Measurements from ENCODE around the gene SYT5.

Gene SYT5

DNA sequence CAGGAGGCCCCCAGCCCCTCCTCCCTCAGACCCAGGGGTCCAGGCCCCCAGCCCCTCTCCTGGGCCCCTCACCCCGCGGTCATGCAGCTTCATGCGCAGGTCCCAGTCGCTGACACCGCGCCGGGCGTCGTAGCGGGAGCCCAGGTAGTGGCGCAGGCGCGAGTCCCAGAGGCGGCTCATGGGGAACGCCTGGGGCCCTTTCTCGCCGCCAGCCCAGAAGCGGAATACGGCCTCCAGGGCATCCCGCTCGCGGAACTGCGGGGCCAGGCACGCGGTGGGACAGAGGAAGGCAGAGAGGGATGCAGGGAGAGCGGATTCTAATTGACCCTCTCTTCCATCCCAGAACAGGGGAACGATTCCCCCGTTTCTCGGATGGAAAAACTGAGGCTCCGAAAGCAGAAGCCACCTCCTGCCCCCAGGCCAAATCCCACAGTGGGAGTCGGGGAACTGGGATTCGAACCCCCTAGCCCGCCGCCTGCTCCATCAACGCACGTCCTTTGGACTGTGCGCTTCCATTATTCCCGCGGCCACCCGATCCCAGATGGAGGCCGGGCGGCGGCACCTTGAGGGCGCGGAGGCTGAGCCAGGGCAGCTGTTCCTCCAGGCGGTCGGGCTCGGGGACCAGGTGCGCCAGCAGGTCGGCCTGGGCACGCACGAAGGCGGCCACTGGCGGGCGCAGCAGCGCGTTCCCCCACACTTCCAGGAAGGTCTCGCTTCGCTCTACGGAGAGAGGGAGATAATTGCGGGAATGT, 18.3 kb downstream of the SYT5 start:
- Histone ChIP-seq H3K79me2 (ENCODE audit: insufficient read depth, low read length) (no peaks in the 10 kb centered on the region), H4K20me1 (ENCODE audit: insufficient read depth, low read length, poor library complexity, severe bottlenecking) (no peaks in the 10 kb centered on the region), H3K4me2 (ENCODE audit: low read depth, low read length, poor library complexity, severe bottlenecking) (no peak overlapping the region)

DNA sequence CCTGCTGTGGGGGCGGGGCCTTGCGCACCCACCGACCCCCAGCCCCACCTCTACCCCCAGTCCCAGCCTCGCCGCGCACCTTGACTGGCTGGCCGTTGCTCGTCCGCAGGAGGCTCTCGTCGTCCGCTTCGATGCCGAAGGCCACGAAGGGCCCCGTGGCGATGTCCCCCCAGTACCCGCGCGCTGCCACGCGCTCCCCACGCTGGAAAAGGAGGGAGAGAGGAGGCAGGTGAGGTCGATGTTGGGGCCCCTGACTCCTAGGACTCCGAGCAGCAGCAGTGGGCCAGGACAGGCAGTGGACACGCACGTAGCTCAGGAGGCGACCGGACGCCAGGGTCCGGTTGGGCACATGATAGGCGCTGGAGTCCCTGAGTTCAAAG, 19.1 kb downstream of the SYT5 start:
- Histone ChIP-seq H4K20me1 (ENCODE audit: insufficient read depth, low read length, poor library complexity, severe bottlenecking) (no peaks in the 10 kb centered on the region), H3K4me3 (ENCODE audit: low read length, poor library complexity, severe bottlenecking) (no peak overlapping the region), H3K9me3 (ENCODE audit: insufficient read depth, low read depth, low read length) (no peaks in the 10 kb centered on the region), H3F3A (ENCODE audit: low read depth) (no peaks in the 10 kb centered on the region), H3K4me2 (ENCODE audit: low read depth, low read length, poor library complexity, severe bottlenecking) (no peak overlapping the region), H3K9me2 (replicated peaks; ENCODE audit: low read depth, low read length) (no peaks in the 10 kb centered on the region), H3K27me3 (ENCODE audit: insufficient read depth, low read length, poor library complexity, severe bottlenecking) (no peaks in the 10 kb centered on the region), H3K36me3 (ENCODE audit: insufficient read depth, low read length) (no peaks in the 10 kb centered on the region), H3K79me2 (ENCODE audit: insufficient read depth, low read length) (no peaks in the 10 kb centered on the region), H3K9ac (ENCODE audit: low read depth, low read length, poor library complexity, severe bottlenecking) (no peak overlapping the region), H3K4me1 (ENCODE audit: insufficient read depth, low read length, poor library complexity, severe bottlenecking) (no peaks in the 10 kb centered on the region), H2AFZ (ENCODE audit: low read length) (no peak overlapping the region)
- TF ChIP-seq, protein P1, sequence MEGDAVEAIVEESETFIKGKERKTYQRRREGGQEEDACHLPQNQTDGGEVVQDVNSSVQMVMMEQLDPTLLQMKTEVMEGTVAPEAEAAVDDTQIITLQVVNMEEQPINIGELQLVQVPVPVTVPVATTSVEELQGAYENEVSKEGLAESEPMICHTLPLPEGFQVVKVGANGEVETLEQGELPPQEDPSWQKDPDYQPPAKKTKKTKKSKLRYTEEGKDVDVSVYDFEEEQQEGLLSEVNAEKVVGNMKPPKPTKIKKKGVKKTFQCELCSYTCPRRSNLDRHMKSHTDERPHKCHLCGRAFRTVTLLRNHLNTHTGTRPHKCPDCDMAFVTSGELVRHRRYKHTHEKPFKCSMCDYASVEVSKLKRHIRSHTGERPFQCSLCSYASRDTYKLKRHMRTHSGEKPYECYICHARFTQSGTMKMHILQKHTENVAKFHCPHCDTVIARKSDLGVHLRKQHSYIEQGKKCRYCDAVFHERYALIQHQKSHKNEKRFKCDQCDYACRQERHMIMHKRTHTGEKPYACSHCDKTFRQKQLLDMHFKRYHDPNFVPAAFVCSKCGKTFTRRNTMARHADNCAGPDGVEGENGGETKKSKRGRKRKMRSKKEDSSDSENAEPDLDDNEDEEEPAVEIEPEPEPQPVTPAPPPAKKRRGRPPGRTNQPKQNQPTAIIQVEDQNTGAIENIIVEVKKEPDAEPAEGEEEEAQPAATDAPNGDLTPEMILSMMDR (conservative IDR thresholded peaks at IDR 0.05; ENCODE audit: low read length): no peak
- no peak for TF ChIP-seq EZH2phosphoT487 (IDR thresholded peaks at IDR 0.05; ENCODE audit: borderline replicate concordance)

More for the DNA sequence above, 18.3 kb downstream of the SYT5 start:
- Histone ChIP-seq H3F3A (ENCODE audit: low read depth) (no peaks in the 10 kb centered on the region), H3K27me3 (ENCODE audit: insufficient read depth, low read length, poor library complexity, severe bottlenecking) (no peaks in the 10 kb centered on the region), H3K9me3 (ENCODE audit: insufficient read depth, low read depth, low read length) (no peaks in the 10 kb centered on the region), H3K4me1 (ENCODE audit: insufficient read depth, low read length, poor library complexity, severe bottlenecking) (peaks cover 3% of the 10 kb centered on the region), H3K9me2 (replicated peaks; ENCODE audit: low read depth, low read length) (no peaks in the 10 kb centered on the region), H3K9ac (ENCODE audit: low read depth, low read length, poor library complexity, severe bottlenecking) (no peak overlapping the region), H2AFZ (ENCODE audit: low read length) (no peak overlapping the region), H3K4me3 (ENCODE audit: low read length, poor library complexity, severe bottlenecking) (no peak overlapping the region), H3K36me3 (ENCODE audit: insufficient read depth, low read length) (no peaks in the 10 kb centered on the region)
- TF ChIP-seq, protein P1 (conservative IDR thresholded peaks at IDR 0.05; ENCODE audit: low read length): no peak
- TF ChIP-seq EZH2phosphoT487 (IDR thresholded peaks at IDR 0.05; ENCODE audit: borderline replicate concordance): no peak

DNA sequence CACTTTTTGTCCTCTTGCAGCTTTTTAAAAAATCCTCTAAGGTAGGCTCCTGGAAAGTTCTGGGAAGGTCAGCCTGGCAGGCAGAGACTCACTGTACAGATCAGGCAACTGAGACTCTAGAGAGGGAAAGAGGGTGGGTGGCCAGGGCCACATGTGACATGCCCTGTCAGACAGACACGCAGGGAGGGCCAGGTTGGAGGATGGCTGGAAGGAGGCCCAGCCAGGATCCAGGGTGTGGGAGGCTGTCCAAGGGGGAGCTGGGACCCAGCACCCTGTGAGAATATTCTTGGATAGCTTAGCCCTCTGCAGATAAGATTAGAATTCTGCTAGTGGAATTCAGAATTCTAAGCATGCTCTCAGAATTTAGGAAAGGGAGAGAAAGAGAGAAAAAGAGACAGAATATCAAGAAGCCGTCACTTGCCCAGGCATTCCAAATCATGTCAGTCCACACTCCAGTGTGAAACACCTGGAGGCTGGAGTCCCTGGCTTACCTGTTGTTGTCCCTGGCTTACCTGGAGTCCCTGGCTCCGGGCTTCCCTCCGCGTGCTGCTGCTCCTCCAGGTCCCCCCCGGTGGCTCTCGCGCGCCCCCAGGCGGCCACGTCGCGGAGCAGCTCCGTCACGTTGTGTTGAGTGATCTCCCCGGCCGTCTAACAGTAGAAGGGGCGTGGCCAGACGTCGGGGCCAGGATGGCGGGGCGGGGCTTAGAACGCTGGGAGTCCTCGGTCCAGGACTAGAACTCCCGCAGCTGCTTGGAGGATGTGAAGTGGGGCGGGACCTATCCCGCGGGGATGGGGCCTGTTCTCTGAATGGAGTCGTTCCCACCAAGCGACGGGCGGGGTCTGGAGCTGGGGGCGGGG, 19.7 kb downstream of the SYT5 start:
- Histone ChIP-seq H3K4me3 (ENCODE audit: low read length, poor library complexity, severe bottlenecking) (no peak overlapping the region), H3K9me2 (replicated peaks; ENCODE audit: low read depth, low read length) (no peaks in the 10 kb centered on the region), H3K4me2 (ENCODE audit: low read depth, low read length, poor library complexity, severe bottlenecking) (no peak overlapping the region), H3K36me3 (ENCODE audit: insufficient read depth, low read length) (no peaks in the 10 kb centered on the region), H3K9me3 (ENCODE audit: insufficient read depth, low read depth, low read length) (no peaks in the 10 kb centered on the region), H2AFZ (ENCODE audit: low read length) (no peak overlapping the region; the same call in 1 of the 2 replicates), H3K9ac (ENCODE audit: low read depth, low read length, poor library complexity, severe bottlenecking) (no peak overlapping the region), H4K20me1 (ENCODE audit: insufficient read depth, low read length, poor library complexity, severe bottlenecking) (no peaks in the 10 kb centered on the region), H3K79me2 (ENCODE audit: insufficient read depth, low read length) (no peaks in the 10 kb centered on the region), H3K4me1 (ENCODE audit: insufficient read depth, low read length, poor library complexity, severe bottlenecking) (no peaks in the 10 kb centered on the region), H3K27me3 (ENCODE audit: insufficient read depth, low read length, poor library complexity, severe bottlenecking) (no peaks in the 10 kb centered on the region), H3F3A (ENCODE audit: low read depth) (no peaks in the 10 kb centered on the region)
- TF ChIP-seq EZH2phosphoT487 (IDR thresholded peaks at IDR 0.05; ENCODE audit: borderline replicate concordance): no peak
- TF ChIP-seq, protein P1 (conservative IDR thresholded peaks at IDR 0.05; ENCODE audit: low read length): peak; percentile 93
